ENCODE measurements around the gene CAMTA1. TPM values are rescaled to one million over a fixed set of nuclear protein-coding genes. Genes with fewer than 3 reads are reported as not detected.
"Not testable (repeated sequence)": the region's sequence is repeated elsewhere in the genome, so short reads cannot be mapped to it uniquely, and the experiment has no call there.

CAMTA1 gene
- total and polyA plus RNA-seq, 2 experiments from 2014 or later: 89.0 to 145 TPM

GRCh38 chr1:7688659-7689058 lies 903.4 kb downstream of the CAMTA1 start:
- 65% methylated on average over 1 of the region's 1 CpG for WGBS (ENCODE audit: low lambda C conversion rate, missing lambda C conversion rate)
- DNase-seq (ENCODE audit: low spot score): peak; percentile 42
- H3K4me3 ChIP-seq: no peak overlapping the region

DNA sequence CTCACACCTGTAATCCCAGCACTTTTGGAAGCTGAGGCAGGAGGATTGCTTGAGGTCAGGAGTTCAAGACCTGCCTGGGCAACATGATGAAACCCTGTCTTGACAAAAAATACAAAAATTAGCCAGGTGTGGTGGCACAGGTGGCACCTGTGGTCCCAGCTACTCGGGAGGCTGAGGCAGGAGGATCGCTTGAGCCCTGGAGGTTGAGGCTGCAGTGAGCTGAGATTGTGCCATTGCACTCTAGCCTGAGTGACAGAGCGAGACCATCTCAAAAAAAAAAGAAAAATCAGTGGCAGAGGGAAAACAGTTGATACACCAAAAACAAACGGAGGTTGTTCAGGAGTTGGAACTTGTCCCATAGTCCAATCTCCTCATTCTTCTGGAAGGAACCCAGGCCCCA lies 904.1 kb downstream of the CAMTA1 start:
- not testable (repeated sequence) for H3K4me3 ChIP-seq; H3K9me2 ChIP-seq (replicated peaks; ENCODE audit: insufficient read depth); H3K79me2 ChIP-seq; DNase-seq (ENCODE audit: low spot score); H3K4me1 ChIP-seq (ENCODE audit: insufficient read depth); H2AFZ ChIP-seq; H3K4me2 ChIP-seq; H3K27me3 ChIP-seq; H4K20me1 ChIP-seq (ENCODE audit: insufficient read depth, poor library complexity, severe bottlenecking); H3K36me3 ChIP-seq (replicated peaks; ENCODE audit: insufficient read depth, low read depth); H3K9me3 ChIP-seq (ENCODE audit: low read depth); H3K27ac ChIP-seq
- WGBS (ENCODE audit: low lambda C conversion rate, missing lambda C conversion rate): 67% methylated on average over 4 of the region's 4 CpGs

More at GRCh38 chr1:7688659-7689058, 903.4 kb downstream of the CAMTA1 start:
- Histone ChIP-seq H3K4me2 (no peak overlapping the region), H3K36me3 (replicated peaks; ENCODE audit: insufficient read depth, low read depth) (no peaks in the 10 kb centered on the region), H3K9me2 (replicated peaks; ENCODE audit: insufficient read depth) (no peaks in the 10 kb centered on the region), H3K9me3 (ENCODE audit: low read depth) (no peaks in the 10 kb centered on the region), H3K27me3 (no peaks in the 10 kb centered on the region), H3K4me1 (ENCODE audit: insufficient read depth) (no peaks in the 10 kb centered on the region), H3K27ac (peak overlapping the region; percentile 46), H4K20me1 (ENCODE audit: insufficient read depth, poor library complexity, severe bottlenecking) (no peaks in the 10 kb centered on the region), H3K79me2 (no peaks in the 10 kb centered on the region), H2AFZ (no peak overlapping the region)
- TF ChIP-seq, protein P1, sequence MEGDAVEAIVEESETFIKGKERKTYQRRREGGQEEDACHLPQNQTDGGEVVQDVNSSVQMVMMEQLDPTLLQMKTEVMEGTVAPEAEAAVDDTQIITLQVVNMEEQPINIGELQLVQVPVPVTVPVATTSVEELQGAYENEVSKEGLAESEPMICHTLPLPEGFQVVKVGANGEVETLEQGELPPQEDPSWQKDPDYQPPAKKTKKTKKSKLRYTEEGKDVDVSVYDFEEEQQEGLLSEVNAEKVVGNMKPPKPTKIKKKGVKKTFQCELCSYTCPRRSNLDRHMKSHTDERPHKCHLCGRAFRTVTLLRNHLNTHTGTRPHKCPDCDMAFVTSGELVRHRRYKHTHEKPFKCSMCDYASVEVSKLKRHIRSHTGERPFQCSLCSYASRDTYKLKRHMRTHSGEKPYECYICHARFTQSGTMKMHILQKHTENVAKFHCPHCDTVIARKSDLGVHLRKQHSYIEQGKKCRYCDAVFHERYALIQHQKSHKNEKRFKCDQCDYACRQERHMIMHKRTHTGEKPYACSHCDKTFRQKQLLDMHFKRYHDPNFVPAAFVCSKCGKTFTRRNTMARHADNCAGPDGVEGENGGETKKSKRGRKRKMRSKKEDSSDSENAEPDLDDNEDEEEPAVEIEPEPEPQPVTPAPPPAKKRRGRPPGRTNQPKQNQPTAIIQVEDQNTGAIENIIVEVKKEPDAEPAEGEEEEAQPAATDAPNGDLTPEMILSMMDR (IDR thresholded peaks at IDR 0.05; ENCODE audit: poor library complexity): no peak
- TF ChIP-seq EZH2phosphoT487 (IDR thresholded peaks at IDR 0.05; ENCODE audit: low read depth, severe bottlenecking, unreplicated experiment) (no peak), EZH2 (IDR thresholded peaks at IDR 0.05; ENCODE audit: borderline replicate concordance) (no peak)

DNA sequence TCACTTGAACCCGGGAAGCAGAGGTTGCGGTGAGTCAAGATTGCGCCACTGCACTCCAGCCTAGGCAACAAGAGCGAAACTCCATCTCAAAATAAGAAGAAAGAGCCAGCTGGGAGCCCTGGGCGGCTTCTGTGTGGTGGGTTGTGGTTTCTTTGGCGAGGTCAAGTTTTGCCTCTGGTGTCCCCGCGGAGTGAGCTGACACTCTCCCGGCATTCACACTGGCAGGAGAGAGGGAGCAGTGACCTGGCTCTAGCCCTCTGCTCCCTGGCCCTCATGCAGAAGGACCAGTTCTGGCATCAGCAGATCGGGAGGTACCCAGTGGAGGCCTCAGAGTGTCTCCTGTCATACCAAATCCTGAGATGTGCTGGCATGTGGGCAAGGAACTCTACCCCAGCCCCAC lies 904.8 kb downstream of the CAMTA1 start:
- H3K27me3 ChIP-seq: no peaks in the 10 kb centered on the region
- no peaks in the 10 kb centered on the region for H3K79me2 ChIP-seq
- no peaks in the 10 kb centered on the region for H3K9me2 ChIP-seq (replicated peaks; ENCODE audit: insufficient read depth)
- H3K4me2 ChIP-seq: no peak overlapping the region
- no peak overlapping the region for H3K4me3 ChIP-seq
- no peak overlapping the region for H3K27ac ChIP-seq
- TF ChIP-seq EZH2phosphoT487 (IDR thresholded peaks at IDR 0.05; ENCODE audit: low read depth, severe bottlenecking, unreplicated experiment) (no peak), EZH2 (IDR thresholded peaks at IDR 0.05; ENCODE audit: borderline replicate concordance) (no peak)
- TF ChIP-seq, protein P1 (IDR thresholded peaks at IDR 0.05; ENCODE audit: poor library complexity): no peak
- no peaks in the 10 kb centered on the region for H3K36me3 ChIP-seq (replicated peaks; ENCODE audit: insufficient read depth, low read depth)
- H4K20me1 ChIP-seq (ENCODE audit: insufficient read depth, poor library complexity, severe bottlenecking): no peaks in the 10 kb centered on the region
- H3K4me1 ChIP-seq (ENCODE audit: insufficient read depth): no peaks in the 10 kb centered on the region
- no peak for DNase-seq (ENCODE audit: low spot score)
- no peaks in the 10 kb centered on the region for H3K9me3 ChIP-seq (ENCODE audit: low read depth)
- 96% methylated on average over 10 of the region's 10 CpGs for WGBS (ENCODE audit: low lambda C conversion rate, missing lambda C conversion rate)
- H2AFZ ChIP-seq: no peak overlapping the region

DNA sequence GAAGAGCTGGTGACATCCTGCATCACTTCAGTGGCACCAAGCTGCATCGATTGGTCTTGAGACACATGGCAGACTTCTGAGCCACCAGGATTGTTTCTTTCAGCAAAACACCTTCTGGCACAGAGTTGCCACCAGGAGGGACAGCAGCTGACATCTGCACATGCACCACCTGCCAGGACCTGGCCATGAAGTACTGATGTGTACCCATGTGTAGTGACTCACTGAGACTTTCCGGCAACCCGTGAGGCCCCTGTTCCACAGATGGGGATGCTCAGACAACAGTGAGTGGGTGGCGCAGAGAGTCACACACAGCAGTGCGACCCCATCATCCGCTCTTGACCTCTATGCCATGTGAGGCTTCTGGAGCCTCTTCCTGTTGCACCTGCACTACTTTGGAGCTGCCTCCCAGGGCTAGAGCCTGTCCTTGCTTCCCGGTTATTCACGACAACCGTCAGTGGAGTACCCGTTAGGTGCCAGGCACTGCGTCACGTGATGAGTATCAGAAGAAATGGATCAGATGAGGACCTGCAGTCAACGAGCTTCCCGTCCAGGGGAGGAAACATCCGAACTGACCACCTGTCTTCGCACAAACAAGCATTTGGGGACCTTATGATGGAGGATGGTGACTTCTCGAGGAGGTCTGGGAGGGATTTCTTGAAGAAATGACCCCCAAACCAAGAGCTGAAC lies 905.4 kb downstream of the CAMTA1 start:
- Histone ChIP-seq H3K27ac (no peak overlapping the region), H2AFZ (no peak overlapping the region), H3K4me2 (no peak overlapping the region), H3K4me1 (ENCODE audit: insufficient read depth) (no peaks in the 10 kb centered on the region), H3K36me3 (replicated peaks; ENCODE audit: insufficient read depth, low read depth) (no peaks in the 10 kb centered on the region), H3K9me3 (ENCODE audit: low read depth) (no peaks in the 10 kb centered on the region), H3K79me2 (no peaks in the 10 kb centered on the region), H3K4me3 (no peak overlapping the region), H4K20me1 (ENCODE audit: insufficient read depth, poor library complexity, severe bottlenecking) (no peaks in the 10 kb centered on the region), H3K27me3 (no peaks in the 10 kb centered on the region), H3K9me2 (replicated peaks; ENCODE audit: insufficient read depth) (no peaks in the 10 kb centered on the region)
- 92% methylated on average over 17 of the region's 17 CpGs for WGBS (ENCODE audit: low lambda C conversion rate, missing lambda C conversion rate)
- TF ChIP-seq, protein P1 (IDR thresholded peaks at IDR 0.05; ENCODE audit: poor library complexity): no peak
- no peak for TF ChIP-seq EZH2phosphoT487 (IDR thresholded peaks at IDR 0.05; ENCODE audit: low read depth, severe bottlenecking, unreplicated experiment)
- TF ChIP-seq EZH2 (IDR thresholded peaks at IDR 0.05; ENCODE audit: borderline replicate concordance): no peak
- DNase-seq (ENCODE audit: low spot score): no peak

All from hepatocyte (in vitro differentiated cells).